WTC11 (cell line): ENCODE measurements around the gene CPD. TPM values are rescaled to one million over a fixed set of nuclear protein-coding genes. Genes with fewer than 3 reads are reported as not detected.

Experiments
- TCF7 ChIP-seq: sonication (generic); formaldehyde crosslinking; IDR thresholded peaks from 2 replicates; pipeline ENCODE4 v1.8.0; 2022; ENCODE audit warnings: mild to moderate bottlenecking, low read depth, missing genetic modification reagents, moderate library complexity
- total RNA-seq: library from RNA; stranded (reverse); gene quantifications from 3 replicates; pipeline ENCODE4 v1.2.3, GENCODE V29; 2021
- TF ChIP-seq, protein P1 (sequence below): fragments of 250-450 bp; sonication (Bioruptor Pico); IDR thresholded peaks from 2 replicates; pipeline ENCODE4 v1.9.0; 2021; ENCODE audit warnings: mild to moderate bottlenecking, borderline replicate concordance
- TF ChIP-seq, protein P2 (sequence below): fragments of 250-450 bp; sonication (Bioruptor Pico); IDR thresholded peaks from 2 replicates; pipeline ENCODE4 v1.8.0; 2021; ENCODE audit warnings: mild to moderate bottlenecking
- TF ChIP-seq, protein P3 (sequence below): sonication (generic); formaldehyde crosslinking; IDR thresholded peaks from 2 replicates; pipeline ENCODE4 v1.8.0; 2023; ENCODE audit warnings: missing genetic modification reagents

Gene CPD
- total RNA-seq, 1 experiment from 2014 or later, result 36.1 TPM

DNA sequence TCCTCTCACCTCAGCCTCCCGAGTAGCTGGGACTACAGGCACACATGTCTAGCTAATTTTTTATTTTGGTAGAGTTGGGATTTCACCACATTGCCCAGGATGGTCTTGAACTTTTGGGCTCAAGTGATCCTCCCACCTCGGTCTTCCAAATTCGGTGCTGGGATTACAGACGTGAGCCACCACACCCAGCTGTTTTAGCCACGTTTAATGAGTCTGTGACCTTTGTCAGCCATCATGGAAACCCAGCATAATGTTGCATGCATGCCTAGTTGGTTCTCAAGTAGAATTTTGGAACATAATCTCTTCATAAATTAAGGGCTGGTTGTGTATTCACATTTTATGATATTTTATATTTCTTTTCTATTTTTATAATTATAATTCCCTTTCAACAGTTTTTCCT, 140.4 kb downstream of the CPD start (continued):
- TF ChIP-seq, protein P1, sequence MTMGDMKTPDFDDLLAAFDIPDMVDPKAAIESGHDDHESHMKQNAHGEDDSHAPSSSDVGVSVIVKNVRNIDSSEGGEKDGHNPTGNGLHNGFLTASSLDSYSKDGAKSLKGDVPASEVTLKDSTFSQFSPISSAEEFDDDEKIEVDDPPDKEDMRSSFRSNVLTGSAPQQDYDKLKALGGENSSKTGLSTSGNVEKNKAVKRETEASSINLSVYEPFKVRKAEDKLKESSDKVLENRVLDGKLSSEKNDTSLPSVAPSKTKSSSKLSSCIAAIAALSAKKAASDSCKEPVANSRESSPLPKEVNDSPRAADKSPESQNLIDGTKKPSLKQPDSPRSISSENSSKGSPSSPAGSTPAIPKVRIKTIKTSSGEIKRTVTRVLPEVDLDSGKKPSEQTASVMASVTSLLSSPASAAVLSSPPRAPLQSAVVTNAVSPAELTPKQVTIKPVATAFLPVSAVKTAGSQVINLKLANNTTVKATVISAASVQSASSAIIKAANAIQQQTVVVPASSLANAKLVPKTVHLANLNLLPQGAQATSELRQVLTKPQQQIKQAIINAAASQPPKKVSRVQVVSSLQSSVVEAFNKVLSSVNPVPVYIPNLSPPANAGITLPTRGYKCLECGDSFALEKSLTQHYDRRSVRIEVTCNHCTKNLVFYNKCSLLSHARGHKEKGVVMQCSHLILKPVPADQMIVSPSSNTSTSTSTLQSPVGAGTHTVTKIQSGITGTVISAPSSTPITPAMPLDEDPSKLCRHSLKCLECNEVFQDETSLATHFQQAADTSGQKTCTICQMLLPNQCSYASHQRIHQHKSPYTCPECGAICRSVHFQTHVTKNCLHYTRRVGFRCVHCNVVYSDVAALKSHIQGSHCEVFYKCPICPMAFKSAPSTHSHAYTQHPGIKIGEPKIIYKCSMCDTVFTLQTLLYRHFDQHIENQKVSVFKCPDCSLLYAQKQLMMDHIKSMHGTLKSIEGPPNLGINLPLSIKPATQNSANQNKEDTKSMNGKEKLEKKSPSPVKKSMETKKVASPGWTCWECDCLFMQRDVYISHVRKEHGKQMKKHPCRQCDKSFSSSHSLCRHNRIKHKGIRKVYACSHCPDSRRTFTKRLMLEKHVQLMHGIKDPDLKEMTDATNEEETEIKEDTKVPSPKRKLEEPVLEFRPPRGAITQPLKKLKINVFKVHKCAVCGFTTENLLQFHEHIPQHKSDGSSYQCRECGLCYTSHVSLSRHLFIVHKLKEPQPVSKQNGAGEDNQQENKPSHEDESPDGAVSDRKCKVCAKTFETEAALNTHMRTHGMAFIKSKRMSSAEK, result no peak
- TF ChIP-seq, protein P2, sequence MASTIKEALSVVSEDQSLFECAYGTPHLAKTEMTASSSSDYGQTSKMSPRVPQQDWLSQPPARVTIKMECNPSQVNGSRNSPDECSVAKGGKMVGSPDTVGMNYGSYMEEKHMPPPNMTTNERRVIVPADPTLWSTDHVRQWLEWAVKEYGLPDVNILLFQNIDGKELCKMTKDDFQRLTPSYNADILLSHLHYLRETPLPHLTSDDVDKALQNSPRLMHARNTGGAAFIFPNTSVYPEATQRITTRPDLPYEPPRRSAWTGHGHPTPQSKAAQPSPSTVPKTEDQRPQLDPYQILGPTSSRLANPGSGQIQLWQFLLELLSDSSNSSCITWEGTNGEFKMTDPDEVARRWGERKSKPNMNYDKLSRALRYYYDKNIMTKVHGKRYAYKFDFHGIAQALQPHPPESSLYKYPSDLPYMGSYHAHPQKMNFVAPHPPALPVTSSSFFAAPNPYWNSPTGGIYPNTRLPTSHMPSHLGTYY (CRISPR knock-in tag), result no peak
- TF ChIP-seq, protein P3, sequence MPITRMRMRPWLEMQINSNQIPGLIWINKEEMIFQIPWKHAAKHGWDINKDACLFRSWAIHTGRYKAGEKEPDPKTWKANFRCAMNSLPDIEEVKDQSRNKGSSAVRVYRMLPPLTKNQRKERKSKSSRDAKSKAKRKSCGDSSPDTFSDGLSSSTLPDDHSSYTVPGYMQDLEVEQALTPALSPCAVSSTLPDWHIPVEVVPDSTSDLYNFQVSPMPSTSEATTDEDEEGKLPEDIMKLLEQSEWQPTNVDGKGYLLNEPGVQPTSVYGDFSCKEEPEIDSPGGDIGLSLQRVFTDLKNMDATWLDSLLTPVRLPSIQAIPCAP (CRISPR knock-in tag), result no peak
- TF ChIP-seq TCF7 (CRISPR knock-in tag), result no peak

Other genes starting within 250 kb of the CPD start
- 0.07 to 0.32 TPM (median 0.13 TPM) in 3 replicates for gene SLC6A4, start 143.2 kb upstream of the CPD start, total RNA-seq
- gene BLMH, start 87.0 kb upstream of the CPD start, total RNA-seq, result 63.9 to 67.3 TPM (median 65.3 TPM) in 3 replicates
- gene TMIGD1, start 44.9 kb upstream of the CPD start, total RNA-seq, result not detected in 3 replicates
- 37.4 to 41.1 TPM (median 39.3 TPM) in 3 replicates for gene GOSR1, start 98.5 kb downstream of the CPD start, total RNA-seq